K562 (cell line): ENCODE data around the gene STAT6. TPM values are rescaled to one million over a fixed set of nuclear protein-coding genes. Genes with fewer than 3 reads are reported as not detected.

Source experiments
- ARNT ChIP-seq, 2 experiments: fragments of 450-650 bp; IDR thresholded peaks; 2 replicates each; pipeline ENCODE4 v1.6.1; 2016; ENCODE audit warnings: mild to moderate bottlenecking in 1 of 2
- BHLHE40 ChIP-seq: IDR thresholded peaks from 2 replicates; pipeline ENCODE4 v1.6.1; 2011; ENCODE audit warnings: low read length, improper control_type of control experiment
- ETV1 ChIP-seq: fragments of 450-650 bp; conservative IDR thresholded peaks from 2 replicates; pipeline ENCODE4 v1.6.1; 2016; ENCODE audit warnings: missing genetic modification characterization, control low read depth, low read depth, missing compliant biosample characterization
- HNRNPLL ChIP-seq: fragments of 200-400 bp; formaldehyde crosslinking; IDR thresholded peaks from 2 replicates; pipeline ENCODE4 v1.6.1; 2017; ENCODE audit warnings: low read length, low read depth, mild to moderate bottlenecking; ENCODE audit not compliant: poor library complexity, severe bottlenecking
- IRF2 ChIP-seq: sonication (generic); formaldehyde crosslinking; IDR thresholded peaks from 2 replicates; pipeline ENCODE4 v1.8.1; 2022; ENCODE audit warnings: mild to moderate bottlenecking, missing genetic modification reagents
- NRF1 ChIP-seq, 2 experiments: fragments of 450-650 bp; IDR thresholded peaks in 1 of 2; conservative IDR thresholded peaks in 1 of 2; 2 replicates each; pipeline ENCODE4 v1.6.1; 2014; ENCODE audit warnings: mild to moderate bottlenecking in 2 of 2
- PHTF2 ChIP-seq: fragments of 250-450 bp; sonication (Bioruptor Pico); IDR thresholded peaks from 2 replicates; pipeline ENCODE4 v1.5.0; 2021; ENCODE audit warnings: mild to moderate bottlenecking
- POLR2AphosphoS5 ChIP-seq: IDR thresholded peaks from 2 replicates; pipeline ENCODE4 v1.6.1; 2011; ENCODE audit warnings: mild to moderate bottlenecking, low read depth, low read length, moderate library complexity; ENCODE audit not compliant: control insufficient read depth, insufficient read depth
- SOX6 ChIP-seq: fragments of 450-650 bp; IDR thresholded peaks from 2 replicates; pipeline ENCODE4 v1.6.1; 2014; ENCODE audit warnings: mild to moderate bottlenecking
- SRSF3 ChIP-seq: fragments of 200-400 bp; formaldehyde crosslinking; IDR thresholded peaks from 2 replicates; pipeline ENCODE4 v1.6.1; 2016; ENCODE audit warnings: mild to moderate bottlenecking, low read length, moderate library complexity; ENCODE audit not compliant: insufficient read depth
- TCF3 ChIP-seq: sonication (generic); formaldehyde crosslinking; IDR thresholded peaks from 2 replicates; pipeline ENCODE4 v1.4.0; 2020; ENCODE audit warnings: mild to moderate bottlenecking, missing genetic modification reagents
- TRIM24 ChIP-seq, 2 experiments: fragments of 450-650 bp; IDR thresholded peaks; 2 replicates each; pipeline ENCODE4 v1.6.1; 2016
- ZBTB9 ChIP-seq: fragments of 450-650 bp; formaldehyde crosslinking; IDR thresholded peaks from 2 replicates; pipeline ENCODE4 v1.4.0; 2020; ENCODE audit warnings: mild to moderate bottlenecking, moderate library complexity
- ZC3H8 ChIP-seq: fragments of 450-650 bp; IDR thresholded peaks from 2 replicates; pipeline ENCODE4 v1.6.1; 2017
- ZFPM2 ChIP-seq: fragments of 250-450 bp; sonication (Bioruptor Pico); IDR thresholded peaks from 2 replicates; pipeline ENCODE4 v1.5.1; 2022; ENCODE audit warnings: mild to moderate bottlenecking
- ZFX ChIP-seq: sonication (generic); formaldehyde crosslinking; IDR thresholded peaks from 2 replicates; pipeline ENCODE4 v1.8.0; 2022; ENCODE audit warnings: mild to moderate bottlenecking, missing genetic modification reagents, moderate library complexity
- ZNF134 ChIP-seq: fragments of 250-450 bp; sonication (Bioruptor Pico); conservative IDR thresholded peaks from 2 replicates; pipeline ENCODE4 v1.4.0; 2020
- ZNF696 ChIP-seq: fragments of 250-450 bp; sonication (Bioruptor Pico); conservative IDR thresholded peaks from 2 replicates; pipeline ENCODE4 v1.4.0; 2020; ENCODE audit warnings: mild to moderate bottlenecking, moderate library complexity
- ZNF766 ChIP-seq: fragments of 200-800 bp; sonication (Bioruptor generic); conservative IDR thresholded peaks from 2 replicates; pipeline ENCODE4 v1.6.1; 2016; ENCODE audit warnings: missing genetic modification characterization, missing compliant biosample characterization
- polyA plus RNA-seq, 8 experiments: library from polyadenylated mRNA; depleted of rRNA in 4 of 8; stranded (reverse) in 5 of 8; unstranded in 3 of 8; fragments of >200 nt; fragmentation: Nextera tagmentation in 2 of 8; fragmentation: Illumina TruSeq in 1 of 8; extraction: Ambion mirVana in 2 of 8; extraction: Trizol in 1 of 8; gene quantifications; 2 replicates each; pipeline versions ENCODE4 v1.2.1 to v1.2.3, GENCODE V29; 2011 to 2014; ENCODE audit warnings: inconsistent platforms in 1 of 8, missing spikeins in 1 of 8
- total RNA-seq, 7 experiments: library from RNA; depleted of rRNA in 6 of 7; stranded (reverse); fragments of >200 nt in 6 of 7; fragmentation: Illumina TruSeq in 2 of 7; extraction: Trizol in 2 of 7; gene quantifications; 2 replicates each; pipeline versions ENCODE4 v1.2.1 to v1.2.3, GENCODE V29; 2011 to 2021; ENCODE audit warnings: low replicate concordance in 1 of 7
- TF ChIP-seq, protein P1 (sequence below): fragments of 450-650 bp; IDR thresholded peaks from 2 replicates; pipeline ENCODE4 v1.7.1; 2018; ENCODE audit warnings: mild to moderate bottlenecking, low read depth; ENCODE audit not compliant: partially characterized antibody
- TF ChIP-seq, protein P2 (sequence below): fragments of 200-800 bp; sonication (Bioruptor generic); IDR thresholded peaks from 2 replicates; pipeline ENCODE4 v1.6.1; 2017; ENCODE audit warnings: missing genetic modification characterization, missing compliant biosample characterization

The STAT6 gene
- total and polyA plus RNA-seq, 9 of the 15 experiments (the other 6 are each of a cell fraction or from before 2014, with no cell fraction given): 2.4 to 49.5 (median 26.5) TPM

GRCh38 chr12:57078519-57079404 lies 32.4 kb downstream of the STAT6 start, which contains the start of gene NEMP1 (continued):
- TF ChIP-seq ZFPM2 (CRISPR knock-in tag) (0 out of 2 replicates have a peak, but pooled peaks have one; percentile 32), IRF2 (CRISPR knock-in tag) (no peak), POLR2AphosphoS5 (peak; percentile 83), TRIM24 (IDR thresholded peaks at IDR 0.05) (0 out of 4 replicates have a peak, but pooled peaks of 1 of the 2 experiments have one; percentile 16), NRF1 (conservative IDR thresholded peaks at IDR 0.05 in 1 of 2, IDR thresholded peaks at IDR 0.05 in 1 of 2) (peak; percentile 59 to 65), ZNF696 (CRISPR knock-in tag) (no peak), ZNF766 (CRISPR knock-in tag) (no peak), BHLHE40 (peak; percentile 100), ETV1 (peak; percentile 63), ZFX (CRISPR knock-in tag) (peak; percentile 77; the same call in 1 of the 2 replicates), HNRNPLL (no peak), TCF3 (CRISPR knock-in tag) (no peak), PHTF2 (CRISPR knock-in tag) (no peak), SOX6 (peak; percentile 15; the same call in 1 of the 2 replicates), ZBTB9 (CRISPR knock-in tag) (no peak), SRSF3 (0 out of 2 replicates have a peak, but pooled peaks have one; percentile 11), ZNF134 (CRISPR knock-in tag) (no peak), ZC3H8 (no peak), ARNT (IDR thresholded peaks at IDR 0.05) (no peak)
- TF ChIP-seq, protein P1, sequence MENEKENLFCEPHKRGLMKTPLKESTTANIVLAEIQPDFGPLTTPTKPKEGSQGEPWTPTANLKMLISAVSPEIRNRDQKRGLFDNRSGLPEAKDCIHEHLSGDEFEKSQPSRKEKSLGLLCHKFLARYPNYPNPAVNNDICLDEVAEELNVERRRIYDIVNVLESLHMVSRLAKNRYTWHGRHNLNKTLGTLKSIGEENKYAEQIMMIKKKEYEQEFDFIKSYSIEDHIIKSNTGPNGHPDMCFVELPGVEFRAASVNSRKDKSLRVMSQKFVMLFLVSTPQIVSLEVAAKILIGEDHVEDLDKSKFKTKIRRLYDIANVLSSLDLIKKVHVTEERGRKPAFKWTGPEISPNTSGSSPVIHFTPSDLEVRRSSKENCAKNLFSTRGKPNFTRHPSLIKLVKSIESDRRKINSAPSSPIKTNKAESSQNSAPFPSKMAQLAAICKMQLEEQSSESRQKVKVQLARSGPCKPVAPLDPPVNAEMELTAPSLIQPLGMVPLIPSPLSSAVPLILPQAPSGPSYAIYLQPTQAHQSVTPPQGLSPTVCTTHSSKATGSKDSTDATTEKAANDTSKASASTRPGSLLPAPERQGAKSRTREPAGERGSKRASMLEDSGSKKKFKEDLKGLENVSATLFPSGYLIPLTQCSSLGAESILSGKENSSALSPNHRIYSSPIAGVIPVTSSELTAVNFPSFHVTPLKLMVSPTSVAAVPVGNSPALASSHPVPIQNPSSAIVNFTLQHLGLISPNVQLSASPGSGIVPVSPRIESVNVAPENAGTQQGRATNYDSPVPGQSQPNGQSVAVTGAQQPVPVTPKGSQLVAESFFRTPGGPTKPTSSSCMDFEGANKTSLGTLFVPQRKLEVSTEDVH: peak; percentile 95
- TF ChIP-seq, protein P2, sequence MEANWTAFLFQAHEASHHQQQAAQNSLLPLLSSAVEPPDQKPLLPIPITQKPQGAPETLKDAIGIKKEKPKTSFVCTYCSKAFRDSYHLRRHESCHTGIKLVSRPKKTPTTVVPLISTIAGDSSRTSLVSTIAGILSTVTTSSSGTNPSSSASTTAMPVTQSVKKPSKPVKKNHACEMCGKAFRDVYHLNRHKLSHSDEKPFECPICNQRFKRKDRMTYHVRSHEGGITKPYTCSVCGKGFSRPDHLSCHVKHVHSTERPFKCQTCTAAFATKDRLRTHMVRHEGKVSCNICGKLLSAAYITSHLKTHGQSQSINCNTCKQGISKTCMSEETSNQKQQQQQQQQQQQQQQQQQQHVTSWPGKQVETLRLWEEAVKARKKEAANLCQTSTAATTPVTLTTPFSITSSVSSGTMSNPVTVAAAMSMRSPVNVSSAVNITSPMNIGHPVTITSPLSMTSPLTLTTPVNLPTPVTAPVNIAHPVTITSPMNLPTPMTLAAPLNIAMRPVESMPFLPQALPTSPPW (CRISPR knock-in tag): peak; percentile 60
